Measurements from ENCODE around the gene SEMA3A. TPM values are rescaled to one million over a fixed set of nuclear protein-coding genes. Genes with fewer than 3 reads are reported as not detected.

Gene SEMA3A
- total RNA-seq, 1 experiment from 2014 or later = 14.2 TPM

- H3K9ac ChIP-seq (ENCODE audit: low read length) = no peak overlapping the region
- H3K27ac ChIP-seq (ENCODE audit: low read depth, low read length) = no peak overlapping the region
- no peaks in the 10 kb centered on the region for H4K20me1 ChIP-seq (ENCODE audit: insufficient read depth)
- DNase-seq (ENCODE audit: low read depth, low spot score) (no peak), ATAC-seq (no peak)
- CTCF ChIA-PET = no interaction called here
- no peaks in the 10 kb centered on the region for H3K9me2 ChIP-seq (ENCODE audit: insufficient read depth)
- BruUV-seq (replicated peaks) = no TSS peak
- H3K79me2 ChIP-seq (ENCODE audit: insufficient read depth, low read length) = no peaks in the 10 kb centered on the region
- H3K36me3 ChIP-seq (ENCODE audit: control insufficient read depth in 1 of 2, insufficient read depth in 2 of 2, low read length in 2 of 2) = no peaks in the 10 kb centered on the region
- no peaks in the 10 kb centered on the region for H3K4me1 ChIP-seq (ENCODE audit: control insufficient read depth in 1 of 2, insufficient read depth in 2 of 2, low read length in 2 of 2)
- no peaks in the 10 kb centered on the region for H3K27me3 ChIP-seq (ENCODE audit: insufficient read depth, low read length)
- TF ChIP-seq EGR1 (IDR thresholded peaks at IDR 0.05; ENCODE audit: low read depth) (no peak), POLR2AphosphoS5 (IDR thresholded peaks at IDR 0.05; ENCODE audit: low read depth, low read length) (no peak), ZFX (IDR thresholded peaks at IDR 0.05) (no peak), MAX (IDR thresholded peaks at IDR 0.05) (no peak), CBX3 (IDR thresholded peaks at IDR 0.05; ENCODE audit: low read depth) (no peak), EZH2 (IDR thresholded peaks at IDR 0.05) (no peak)
- no peaks in the 10 kb centered on the region for H3K9me3 ChIP-seq (ENCODE audit: control insufficient read depth in 1 of 2, insufficient read depth in 1 of 2, low read depth in 1 of 2, low read length in 2 of 2)
- H3K4me3 ChIP-seq (replicated peaks in 1 of 2; ENCODE audit: low read depth in 1 of 2, low read length in 2 of 2) = no peak overlapping the region
- H3K4me2 ChIP-seq (ENCODE audit: low read length) = no peak overlapping the region
- POLR2A ChIA-PET = no interaction called here
- H2AFZ ChIP-seq (ENCODE audit: low read depth, low read length, poor library complexity, severe bottlenecking) = no peak overlapping the region
- RAD21 ChIA-PET (ENCODE audit: low non-redundant PET in 1 of 2, low total read pairs in 2 of 2, uncharacterized antibody in 2 of 2, unreplicated experiment in 2 of 2) = no interaction called here
- intact Hi-C loops (cut with micrococcal nuclease) = no loop called here
Measured at GRCh38 chr7:84122582-84123360, 71.8 kb downstream of the SEMA3A start.

GRCh38 chr7:84117304-84117703 lies 77.3 kb downstream of the SEMA3A start:
- Histone ChIP-seq H3K9me3 (ENCODE audit: control insufficient read depth in 1 of 2, insufficient read depth in 1 of 2, low read depth in 1 of 2, low read length in 2 of 2) (no peaks in the 10 kb centered on the region), H3K4me3 (replicated peaks in 1 of 2; ENCODE audit: low read depth in 1 of 2, low read length in 2 of 2) (no peak overlapping the region), H3K4me2 (ENCODE audit: low read length) (no peak overlapping the region), H3K9me2 (ENCODE audit: insufficient read depth) (no peaks in the 10 kb centered on the region), H3K79me2 (ENCODE audit: insufficient read depth, low read length) (no peaks in the 10 kb centered on the region), H3K27ac (ENCODE audit: low read depth, low read length) (no peak overlapping the region), H3K27me3 (ENCODE audit: insufficient read depth, low read length) (no peaks in the 10 kb centered on the region), H3K4me1 (ENCODE audit: control insufficient read depth in 1 of 2, insufficient read depth in 2 of 2, low read length in 2 of 2) (peaks cover 0 to 10% of the 10 kb centered on the region in 2 experiments; a peak in 1 of 4 replicates), H2AFZ (ENCODE audit: low read depth, low read length, poor library complexity, severe bottlenecking) (no peak overlapping the region), H4K20me1 (ENCODE audit: insufficient read depth) (no peaks in the 10 kb centered on the region), H3K9ac (ENCODE audit: low read length) (no peak overlapping the region), H3K36me3 (ENCODE audit: control insufficient read depth in 1 of 2, insufficient read depth in 2 of 2, low read length in 2 of 2) (no peaks in the 10 kb centered on the region)
- ATAC-seq = no peak
- BruUV-seq (replicated peaks) = no TSS peak
- ChIA-PET CTCF (no interaction called here), RAD21 (ENCODE audit: low non-redundant PET in 1 of 2, low total read pairs in 2 of 2, uncharacterized antibody in 2 of 2, unreplicated experiment in 2 of 2) (no interaction called here), POLR2A (no interaction called here)
- intact Hi-C loops (cut with micrococcal nuclease) = no loop called here
- no peak for DNase-seq (ENCODE audit: low read depth, low spot score)
- no peak for TF ChIP-seq SP1 (IDR thresholded peaks at IDR 0.05; ENCODE audit: low read depth)
- no peak for TF ChIP-seq ZFX (IDR thresholded peaks at IDR 0.05)
- TF ChIP-seq YY1 (IDR thresholded peaks at IDR 0.05; ENCODE audit: extremely low read depth, insufficient replicate concordance, low read depth, low read length) = no peak
- no peak for TF ChIP-seq JUND (IDR thresholded peaks at IDR 0.05)
- TF ChIP-seq SIN3A (IDR thresholded peaks at IDR 0.05; ENCODE audit: low read depth) = no peak
- TF ChIP-seq, protein P1, sequence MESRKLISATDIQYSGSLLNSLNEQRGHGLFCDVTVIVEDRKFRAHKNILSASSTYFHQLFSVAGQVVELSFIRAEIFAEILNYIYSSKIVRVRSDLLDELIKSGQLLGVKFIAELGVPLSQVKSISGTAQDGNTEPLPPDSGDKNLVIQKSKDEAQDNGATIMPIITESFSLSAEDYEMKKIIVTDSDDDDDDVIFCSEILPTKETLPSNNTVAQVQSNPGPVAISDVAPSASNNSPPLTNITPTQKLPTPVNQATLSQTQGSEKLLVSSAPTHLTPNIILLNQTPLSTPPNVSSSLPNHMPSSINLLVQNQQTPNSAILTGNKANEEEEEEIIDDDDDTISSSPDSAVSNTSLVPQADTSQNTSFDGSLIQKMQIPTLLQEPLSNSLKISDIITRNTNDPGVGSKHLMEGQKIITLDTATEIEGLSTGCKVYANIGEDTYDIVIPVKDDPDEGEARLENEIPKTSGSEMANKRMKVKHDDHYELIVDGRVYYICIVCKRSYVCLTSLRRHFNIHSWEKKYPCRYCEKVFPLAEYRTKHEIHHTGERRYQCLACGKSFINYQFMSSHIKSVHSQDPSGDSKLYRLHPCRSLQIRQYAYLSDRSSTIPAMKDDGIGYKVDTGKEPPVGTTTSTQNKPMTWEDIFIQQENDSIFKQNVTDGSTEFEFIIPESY (IDR thresholded peaks at IDR 0.05; ENCODE audit: extremely low read depth, insufficient replicate concordance, low read length) = no peak
- TF ChIP-seq POLR2A (IDR thresholded peaks at IDR 0.05; ENCODE audit: borderline replicate concordance, extremely low read depth, insufficient read depth, insufficient read length) = no peak
